ENCODE results near the gene SGPP1. TPM values are rescaled to one million over a fixed set of nuclear protein-coding genes. Genes with fewer than 3 reads are reported as not detected.

The SGPP1 gene
- total and polyA plus RNA-seq, 2 of the 4 experiments (the other 2 are of a cell fraction): 8.6 to 11.1 TPM

DNA sequence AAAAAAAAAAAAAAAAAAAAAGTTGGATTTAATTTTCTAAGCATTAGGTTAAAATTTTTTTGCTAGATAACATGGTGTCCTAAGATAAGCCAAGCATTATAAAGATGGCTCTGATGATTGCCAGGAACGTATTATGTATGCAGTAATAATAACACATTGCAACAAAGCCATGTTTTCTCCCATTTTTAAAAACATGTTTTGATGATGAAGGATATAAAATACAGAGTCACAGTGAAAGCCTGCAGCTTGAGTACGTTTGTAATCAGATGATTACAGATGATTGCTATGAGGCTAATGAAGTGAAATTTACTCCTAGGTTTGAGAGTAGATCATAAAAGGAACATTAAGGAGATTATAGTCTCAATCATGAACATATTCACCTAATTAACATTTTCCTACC lies 72.9 kb downstream of the SGPP1 start:
- dilution Hi-C loops (cut with HindIII; ENCODE audit: low sequenced_read_pairs, unreplicated experiment): no loop called here
- H3K27me3 ChIP-seq (ENCODE audit: control insufficient read depth, insufficient read depth, low read length): no peaks in the 10 kb centered on the region
- H3K4ac ChIP-seq (ENCODE audit: low read depth, low read length): no peak overlapping the region
- H2BK120ac ChIP-seq (ENCODE audit: low read depth, low read length): no peak overlapping the region
- H4K8ac ChIP-seq (ENCODE audit: low read depth in 2 of 2, low read length in 2 of 2): no peak overlapping the region
- H2AK5ac ChIP-seq (ENCODE audit: low read depth, low read length): no peak overlapping the region
- H3K56ac ChIP-seq (ENCODE audit: extremely low read depth, insufficient read depth, low read length): no peak overlapping the region
- H3K23ac ChIP-seq (ENCODE audit: low read depth, low read length): no peak overlapping the region
- H4K5ac ChIP-seq (ENCODE audit: low read depth, low read length): no peak overlapping the region
- no peak overlapping the region for H2AFZ ChIP-seq (replicated peaks; ENCODE audit: low read length, poor library complexity)
- ChIA-PET CTCF (no interaction called here), POLR2A (ENCODE audit: unreplicated experiment) (no interaction called here)
- intact Hi-C loops (cut with micrococcal nuclease): no loop called here
- H3K4me2 ChIP-seq (ENCODE audit: low read depth, low read length): no peak overlapping the region
- H3K14ac ChIP-seq (replicated peaks; ENCODE audit: low read depth, low read length): no peak overlapping the region
- H3K9me3 ChIP-seq (ENCODE audit: control insufficient read depth, insufficient read depth, low read length): no peaks in the 10 kb centered on the region
- no peak overlapping the region for H2BK5ac ChIP-seq (ENCODE audit: low read depth, low read length, poor library complexity, severe bottlenecking)
- in situ Hi-C loops (cut with MboI; ENCODE audit: low sequenced_read_pairs): no loop called here
- no peaks in the 10 kb centered on the region; the same call in 1 of the 2 replicates for H3K4me1 ChIP-seq (ENCODE audit: control insufficient read depth, insufficient read depth, low read length)
- no peaks in the 10 kb centered on the region; the same call in 1 of the 2 replicates for H3K9me1 ChIP-seq (ENCODE audit: insufficient read depth, low read length)
- no peaks in the 10 kb centered on the region for H3K79me1 ChIP-seq (ENCODE audit: low read depth in 1 of 2, low read length in 2 of 2)
- BruUV-seq (replicated peaks): no TSS peak
- H4K91ac ChIP-seq (ENCODE audit: insufficient read depth, low read depth, low read length): no peak overlapping the region
- DNase-seq (no peak), ATAC-seq (ENCODE audit: low read depth) (no peak)
- no peak for TF ChIP-seq FOS (IDR thresholded peaks at IDR 0.05; ENCODE audit: low read depth, low read length)
- no peak for TF ChIP-seq BHLHE40 (IDR thresholded peaks at IDR 0.05; ENCODE audit: low read depth, low read length)
- no peak for TF ChIP-seq RAD21 (IDR thresholded peaks at IDR 0.05; ENCODE audit: low read length)
- no peak for TF ChIP-seq ELK1 (IDR thresholded peaks at IDR 0.05; ENCODE audit: borderline replicate concordance, low read depth, low read length)
- no peaks in the 10 kb centered on the region for H4K20me1 ChIP-seq (ENCODE audit: insufficient read depth, low read length)
- H3K18ac ChIP-seq (ENCODE audit: low read depth, low read length): no peak overlapping the region
- H2BK20ac ChIP-seq (ENCODE audit: low read depth, low read length): no peak overlapping the region
- no peaks in the 10 kb centered on the region for H3K36me3 ChIP-seq (ENCODE audit: control insufficient read depth, insufficient read depth, low read length)
- no peak overlapping the region for H3K4me3 ChIP-seq (ENCODE audit: insufficient read depth, low read depth, low read length)
- WGBS, 2 experiments (ENCODE audit: extremely low coverage in 2 of 2, insufficient read length in 1 of 2): no CpG with 5 or more reads among the region's 2 CpGs
- no peak overlapping the region for H2AK9ac ChIP-seq (replicated peaks; ENCODE audit: low read depth, low read length, poor library complexity)
- H3K9ac ChIP-seq (ENCODE audit: low read depth, low read length): no peak overlapping the region
- H3K27ac ChIP-seq (ENCODE audit: insufficient read depth, low read length): no peak overlapping the region
- no peak overlapping the region for H2BK15ac ChIP-seq (ENCODE audit: low read depth, low read length)
